Stromal cell of bone marrow (primary cell): ENCODE measurements around the gene SMIM24.
A peak's percentile ranks its signal among the peaks of the same experiment; 100 is the strongest.
"Not testable (repeated sequence)": the region's sequence is repeated elsewhere in the genome, so short reads cannot be mapped to it uniquely, and the experiment has no call there.

ENCODE experiments used
- DNase-seq: peaks from one replicate; pipeline ENCODE4 v3.0.0-alpha.2; 2012; ENCODE audit warnings: low read depth

SMIM24 gene

DNA sequence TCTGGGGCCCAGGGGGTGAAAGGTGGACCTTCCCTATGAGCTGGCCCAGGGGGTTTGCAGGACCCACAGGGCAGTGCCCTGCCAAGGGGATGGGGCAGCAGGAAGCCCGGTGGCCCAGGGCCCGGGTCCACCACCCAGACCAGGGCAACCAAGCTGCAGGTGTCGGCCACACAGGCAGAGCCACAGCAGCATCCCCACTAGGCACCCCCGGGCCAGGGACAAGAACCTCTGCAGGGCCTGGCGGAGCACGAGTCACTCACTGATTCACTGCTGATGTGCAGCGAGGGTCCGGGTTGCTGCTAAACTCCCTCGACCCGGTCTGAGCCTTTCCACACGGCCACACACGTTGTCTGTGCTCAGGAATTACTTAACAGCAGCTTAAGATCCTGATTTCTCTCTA, 34.6 kb upstream of the SMIM24 start:
- no peak for DNase-seq

DNA sequence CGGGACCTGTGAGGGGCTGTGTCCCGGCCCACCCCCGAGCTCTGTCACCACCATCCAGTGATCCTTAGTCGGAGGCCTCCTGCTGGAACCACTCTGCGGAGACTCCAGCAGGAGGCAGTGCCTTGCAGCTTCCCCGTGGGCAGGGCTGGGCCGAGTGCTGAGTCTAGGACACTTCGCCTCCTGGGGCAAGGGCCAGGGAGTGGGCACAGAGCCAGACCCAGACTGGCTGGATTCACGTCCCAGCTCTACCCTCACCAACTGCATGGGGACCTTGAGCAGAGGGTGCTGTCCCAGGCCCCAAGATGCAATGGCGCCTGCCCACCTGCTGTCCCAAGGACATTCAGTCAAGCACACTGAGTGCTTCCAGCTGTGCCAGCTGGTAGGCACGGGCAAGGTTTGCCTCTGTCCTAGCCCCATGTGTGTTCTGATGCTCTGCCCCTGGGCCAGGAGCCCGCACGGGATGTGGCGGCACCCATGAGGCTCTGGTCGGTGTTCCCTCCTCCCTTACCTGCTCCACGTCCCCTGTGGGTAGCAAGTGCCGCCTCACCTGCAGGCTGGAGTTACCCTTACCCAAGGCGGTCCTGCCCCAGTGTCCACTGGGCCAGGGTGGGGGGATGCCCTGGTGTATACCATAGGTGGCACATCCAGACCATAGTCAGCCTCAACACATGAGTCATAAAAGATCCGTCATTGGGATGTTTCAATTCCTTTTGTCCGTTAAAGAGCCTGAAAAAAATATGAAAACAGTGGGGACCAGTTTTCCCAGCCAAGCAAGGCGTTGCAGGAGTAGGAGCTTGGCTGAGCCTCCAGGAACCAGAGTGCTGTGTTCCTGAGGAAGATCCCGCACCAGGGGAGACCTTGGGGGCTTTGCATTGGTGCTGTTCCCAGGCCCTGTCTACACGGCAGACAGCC, 33.2 kb upstream of the SMIM24 start:
- DNase-seq: no peak

DNA sequence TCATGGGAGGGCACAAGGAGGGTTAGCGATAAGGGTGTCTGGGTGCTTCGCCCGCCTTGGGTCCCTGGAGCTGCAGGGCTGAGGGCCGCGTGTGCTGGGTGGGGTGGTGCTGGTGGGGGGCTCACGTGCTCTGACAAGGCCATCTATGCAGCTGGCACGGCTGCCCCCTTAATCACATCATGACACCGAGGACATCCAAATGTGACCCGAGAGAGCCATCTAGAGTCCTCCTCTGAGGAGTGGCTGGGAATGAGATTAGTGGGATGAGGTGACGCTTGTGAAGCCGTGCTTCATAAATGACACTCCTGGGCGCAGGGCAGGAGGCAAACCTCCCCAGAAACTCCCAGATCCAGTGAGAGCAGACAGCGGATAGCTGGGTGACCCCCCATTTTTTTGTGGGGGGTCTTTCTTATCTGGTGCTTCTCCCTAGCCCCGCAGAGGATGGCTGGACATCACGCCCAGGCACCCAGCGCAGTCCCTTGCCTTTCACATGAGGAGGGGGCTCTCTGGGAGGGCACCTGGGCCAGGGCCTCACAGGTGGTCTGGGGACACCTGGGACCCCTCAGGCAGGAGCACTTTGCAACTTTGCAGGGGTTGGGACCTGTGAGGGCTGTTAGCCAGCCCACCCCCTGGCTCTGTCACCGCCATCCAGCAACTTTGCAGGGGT, 32.4 kb upstream of the SMIM24 start:
- DNase-seq: no peak

DNA sequence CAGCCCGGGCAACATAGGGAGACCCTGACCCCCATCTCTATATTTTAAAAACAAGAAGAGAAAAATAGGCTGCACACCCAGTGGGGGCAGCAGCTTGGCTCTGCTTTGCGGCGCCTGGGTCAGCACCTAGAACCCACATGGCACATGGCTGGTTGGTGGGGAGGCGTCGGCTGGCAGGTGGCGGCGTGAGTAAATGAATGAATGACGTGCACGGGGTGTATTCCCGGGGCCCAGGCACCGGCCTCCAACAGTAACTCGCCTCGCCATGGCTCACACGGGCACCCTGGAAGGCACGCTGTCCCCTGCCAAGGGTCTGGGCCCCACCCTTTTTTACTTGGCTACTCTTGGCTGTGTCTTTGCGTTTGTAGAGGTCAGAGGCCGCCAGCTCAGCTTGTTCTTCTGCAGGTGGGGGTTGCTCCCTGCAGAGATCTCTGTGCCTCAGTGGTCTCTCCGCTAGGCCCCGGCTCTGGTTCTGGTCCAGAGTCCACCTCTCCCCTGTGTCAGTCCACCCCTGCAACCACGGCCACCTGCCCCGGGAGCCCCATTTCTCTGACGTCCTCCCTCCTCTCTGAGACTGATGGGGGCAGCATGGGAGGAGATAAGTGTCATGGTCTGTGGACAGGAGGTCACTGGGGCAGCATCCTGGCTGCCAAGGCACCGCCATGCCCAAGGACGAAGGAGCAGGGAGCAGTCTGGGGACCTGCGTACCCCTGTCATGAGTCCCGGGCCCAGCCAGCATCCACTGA, 31.4 kb upstream of the SMIM24 start:
- DNase-seq: no peak

DNA sequence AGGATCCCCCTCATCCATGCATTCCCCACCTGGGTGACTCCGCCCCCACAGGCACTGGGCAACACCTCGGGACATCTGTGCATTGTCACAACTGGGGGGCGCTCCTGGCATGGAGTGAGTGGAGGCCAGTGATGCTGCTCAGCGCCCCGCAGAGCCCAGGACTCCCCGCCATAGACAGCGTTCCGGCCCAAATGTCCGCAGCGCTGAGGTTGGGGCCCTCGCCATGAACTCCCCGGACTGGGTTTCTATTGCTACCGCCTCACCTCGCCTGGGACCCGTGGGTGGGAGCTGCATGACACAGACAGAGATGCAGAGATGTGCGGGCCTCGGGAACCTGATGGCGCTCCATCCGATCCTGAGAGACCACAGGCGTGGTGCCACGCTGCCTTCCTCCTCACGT, 30.4 kb upstream of the SMIM24 start:
- no peak for DNase-seq

- DNase-seq: no peak
Measured at GRCh38 chr19:3509566-3509989, 29.3 kb upstream of the SMIM24 start.

- DNase-seq: no peak
Measured at GRCh38 chr19:3508771-3509535, 28.6 kb upstream of the SMIM24 start.

DNA sequence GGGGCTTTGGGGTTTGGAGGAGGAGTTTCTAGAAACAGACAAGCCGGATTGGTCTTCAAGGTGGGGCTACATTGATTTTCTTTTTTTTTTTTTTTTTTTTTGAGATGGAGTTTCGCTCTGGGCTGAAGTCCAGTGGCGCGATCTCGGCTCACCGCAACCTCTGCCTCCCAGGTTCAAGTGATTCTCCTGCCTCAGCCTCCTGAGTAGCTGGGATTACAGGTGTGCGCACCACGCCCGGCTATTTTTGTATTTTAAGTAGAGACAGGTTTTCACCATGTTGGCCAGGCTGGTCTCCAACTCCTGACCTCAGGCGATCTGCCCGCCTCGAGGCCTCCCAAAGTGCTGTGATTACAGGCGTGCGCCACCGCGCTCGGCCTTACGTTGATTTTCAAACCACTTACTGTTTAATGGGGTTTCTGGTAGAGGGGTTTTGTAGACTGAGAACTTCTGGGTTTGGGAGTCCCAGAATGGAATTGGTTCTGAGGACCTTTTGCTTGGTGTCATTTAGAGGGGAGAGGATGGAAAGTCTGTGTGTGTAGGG, 27.9 kb upstream of the SMIM24 start:
- DNase-seq: not testable (repeated sequence)

- DNase-seq: no peak
Measured at GRCh38 chr19:3507371-3508120, 27.2 kb upstream of the SMIM24 start.

GRCh38 chr19:3506384-3507340, 26.3 kb upstream of the SMIM24 start:
- no peak for DNase-seq

- peak; percentile 95 for DNase-seq
Measured at GRCh38 chr19:3505598-3506383, 25.5 kb upstream of the SMIM24 start, which contains the start of gene FZR1. Gene FZR1 (plus strand): TSS chr19:3506311. CDS start chr19:3522990, 16,679 bp downstream.

GRCh38 chr19:3504735-3505134, 24.4 kb upstream of the SMIM24 start:
- no peak for DNase-seq

GRCh38 chr19:3503036-3503572, 22.8 kb upstream of the SMIM24 start:
- no peak for DNase-seq

DNA sequence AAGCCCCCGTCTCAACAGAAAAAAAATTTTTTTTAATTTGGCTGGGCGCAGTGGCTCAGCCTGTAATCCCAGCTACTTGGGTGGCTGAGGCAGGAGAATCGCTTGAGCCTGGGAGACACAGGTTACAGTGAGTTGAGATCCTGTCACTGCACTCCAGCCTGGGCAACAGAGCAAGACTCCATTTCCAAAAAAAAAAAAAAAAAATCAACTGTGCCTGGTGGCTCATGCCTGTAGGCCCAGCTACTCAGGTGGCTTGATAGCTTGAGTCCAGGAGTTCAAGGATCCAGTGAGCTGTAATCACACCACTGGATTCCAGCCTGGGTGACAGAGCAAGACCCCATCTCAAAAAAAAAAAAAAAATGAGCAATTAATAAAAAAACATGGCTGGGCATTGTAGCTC, 21.5 kb upstream of the SMIM24 start:
- DNase-seq: no peak

DNA sequence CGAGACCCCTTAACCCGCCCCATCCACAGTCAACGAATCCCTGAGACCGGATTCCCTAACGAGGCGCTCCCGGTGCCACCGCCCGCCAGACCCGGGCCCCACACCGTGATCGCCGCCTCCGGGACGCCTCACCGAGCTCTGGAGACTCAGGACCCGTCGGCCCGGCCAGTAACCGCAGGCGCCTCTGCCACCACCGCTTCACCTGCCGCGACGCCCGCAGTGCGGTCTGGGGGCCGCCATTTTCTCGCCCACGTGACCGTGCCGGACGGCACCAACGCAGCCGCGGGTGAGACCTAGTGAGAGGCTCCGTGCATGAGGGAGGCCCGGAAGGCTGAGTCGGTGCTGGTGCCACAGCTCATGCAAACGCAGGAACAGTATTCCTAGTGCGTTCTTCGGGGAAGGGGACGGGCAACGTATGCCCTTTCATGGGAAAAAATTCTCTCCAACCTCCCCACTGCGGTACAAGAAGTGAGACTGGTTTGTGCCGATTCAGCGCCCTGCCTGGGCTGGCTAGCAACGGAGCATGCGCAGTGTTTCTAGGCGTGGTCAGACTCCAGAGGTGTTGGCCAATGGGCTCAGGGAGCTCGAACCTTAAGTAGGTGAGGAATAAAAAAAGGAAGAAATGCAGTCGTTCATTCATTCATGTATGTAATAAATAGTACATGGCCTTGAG, 20.2 kb upstream of the SMIM24 start, which contains the start of gene DOHH:
Gene DOHH (minus strand): TSS at position 246 of the 673 bp plus-strand sequence. CDS start 3,860 bp downstream, outside the sequence.
- DNase-seq: peak; percentile 91

- no peak for DNase-seq
Measured at GRCh38 chr19:3499738-3500428, 19.6 kb upstream of the SMIM24 start.
